GM21390 (cell line): Measurements from ENCODE around the gene C12orf75.
A peak's percentile ranks its signal among the peaks of the same experiment; 100 is the strongest.
"Not testable (repeated sequence)": the region's sequence is repeated elsewhere in the genome, so short reads cannot be mapped to it uniquely, and the experiment has no call there.

Experiments used
- ATAC-seq: cut with Tn5 transposase; IDR thresholded peaks from one replicate; pipeline ENCODE4 v1.9.1; 2021; ENCODE audit not compliant: unreplicated experiment

Gene C12orf75

GRCh38 chr12:105334582-105334981 lies 4.1 kb downstream of the C12orf75 start:
- no peak for ATAC-seq

- no peak for ATAC-seq
Observed at GRCh38 chr12:105335856-105336255, 5.4 kb downstream of the C12orf75 start.

DNA sequence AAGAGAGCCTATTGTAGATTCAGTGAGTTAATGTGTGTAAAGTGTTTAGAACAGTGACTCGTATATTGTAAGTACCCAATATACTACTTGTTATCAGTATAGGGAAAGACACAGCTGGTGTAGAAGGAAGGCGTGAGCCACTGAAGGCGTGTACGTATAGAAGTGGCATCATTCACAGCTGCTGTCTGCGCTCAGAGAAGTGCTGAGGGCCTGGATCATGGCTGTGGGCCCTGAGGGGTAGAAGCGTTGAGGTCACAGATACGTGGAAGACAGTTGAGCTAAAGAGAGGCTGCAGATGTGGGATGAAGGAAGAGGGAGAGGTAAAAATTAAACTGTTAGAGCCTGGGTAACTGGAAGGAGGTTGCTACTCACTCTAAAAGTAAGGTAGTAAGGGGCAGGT lies 5.9 kb downstream of the C12orf75 start:
- ATAC-seq, result no peak

DNA sequence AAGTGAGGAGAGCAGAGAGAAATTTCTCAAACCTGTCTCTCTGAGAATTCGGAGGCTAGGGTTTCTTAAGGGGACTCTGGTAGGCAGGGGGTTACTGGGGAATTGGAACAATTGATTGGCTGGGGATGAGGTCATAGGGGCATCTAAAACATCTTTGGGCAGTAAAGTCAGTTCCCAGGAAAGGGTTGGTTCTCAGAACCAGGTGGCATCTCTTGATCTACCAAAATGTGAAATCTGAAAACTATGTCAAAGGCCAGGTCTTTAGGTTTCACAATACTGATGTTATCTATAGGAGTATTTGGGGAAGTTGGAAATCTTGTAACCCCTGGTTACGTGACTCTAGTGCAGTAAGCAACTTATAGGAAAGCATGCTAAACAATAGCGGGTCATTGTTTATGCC lies 6.9 kb downstream of the C12orf75 start:
- ATAC-seq, result no peak

GRCh38 chr12:105338966-105339365 lies 8.5 kb downstream of the C12orf75 start:
- ATAC-seq, result no peak

GRCh38 chr12:105341010-105341409 lies 10.5 kb downstream of the C12orf75 start:
- no peak for ATAC-seq

DNA sequence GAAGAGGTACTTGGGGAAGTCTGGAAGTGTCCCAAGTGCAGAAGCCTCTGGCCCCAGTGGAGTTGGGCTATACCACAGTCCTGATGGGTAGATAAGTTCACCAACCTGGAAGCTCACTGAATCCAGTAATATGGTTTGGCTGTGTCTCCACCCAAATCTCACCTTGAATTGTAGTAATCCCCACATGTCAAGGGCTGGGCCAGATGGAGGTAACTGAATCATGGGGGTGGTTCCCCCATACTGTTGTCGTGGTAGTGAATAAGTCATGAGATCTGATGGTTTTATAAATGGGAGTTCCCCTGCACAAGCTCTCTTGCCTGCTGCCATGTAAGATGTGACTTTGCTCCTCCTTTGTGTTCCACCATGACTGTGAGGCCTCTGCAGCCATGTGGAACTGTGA lies 11.1 kb downstream of the C12orf75 start:
- ATAC-seq, result not testable (repeated sequence)

GRCh38 chr12:105342464-105342863 lies 12.0 kb downstream of the C12orf75 start:
- no peak for ATAC-seq

- ATAC-seq, result no peak
Observed at GRCh38 chr12:105343836-105344235, 13.3 kb downstream of the C12orf75 start.

GRCh38 chr12:105347499-105347898 lies 17.0 kb downstream of the C12orf75 start:
- ATAC-seq, result no peak

- no peak for ATAC-seq
Observed at GRCh38 chr12:105348142-105348541, 17.7 kb downstream of the C12orf75 start.

DNA sequence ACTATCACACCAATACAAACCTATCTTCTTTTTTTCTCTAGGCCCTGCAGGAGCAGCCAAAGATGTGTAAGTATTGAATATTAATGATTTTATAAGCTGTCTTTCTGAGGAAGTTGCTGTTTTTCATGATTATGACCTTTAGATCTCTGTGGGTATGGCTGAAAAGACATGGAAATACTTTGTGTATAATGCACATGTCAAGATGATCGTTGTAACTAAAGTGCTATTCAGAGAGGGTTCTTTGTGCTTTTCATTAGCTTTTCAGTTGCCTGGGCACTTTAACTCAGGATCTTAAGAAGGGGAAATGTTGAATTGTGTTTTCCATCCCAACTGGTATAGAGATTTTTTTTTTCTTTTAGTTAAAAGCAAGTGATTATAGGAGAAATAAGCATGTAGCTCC lies 18.1 kb downstream of the C12orf75 start:
- ATAC-seq, result no peak

- ATAC-seq, result no peak
Observed at GRCh38 chr12:105349138-105349537, 18.6 kb downstream of the C12orf75 start.

DNA sequence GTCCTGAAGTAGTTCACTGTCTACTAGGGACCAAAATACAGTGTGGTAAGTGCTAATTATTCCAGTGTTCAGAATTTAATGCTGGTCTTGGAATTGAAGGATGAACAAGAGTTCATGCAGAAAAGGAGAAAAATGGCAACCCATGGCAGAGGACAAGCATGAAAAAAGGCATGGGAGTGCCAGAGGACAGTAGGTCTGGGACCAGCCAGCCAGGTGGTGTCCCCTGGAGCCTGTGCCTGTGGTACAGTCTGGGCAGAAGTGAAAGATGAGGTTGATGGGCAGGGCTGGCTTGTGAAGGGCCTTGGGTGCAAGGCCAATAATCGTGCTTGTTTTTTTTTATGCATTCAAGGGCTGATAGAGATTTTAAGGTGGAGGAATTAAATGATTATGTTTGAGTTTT lies 21.0 kb downstream of the C12orf75 start:
- peak; percentile 48 for ATAC-seq

DNA sequence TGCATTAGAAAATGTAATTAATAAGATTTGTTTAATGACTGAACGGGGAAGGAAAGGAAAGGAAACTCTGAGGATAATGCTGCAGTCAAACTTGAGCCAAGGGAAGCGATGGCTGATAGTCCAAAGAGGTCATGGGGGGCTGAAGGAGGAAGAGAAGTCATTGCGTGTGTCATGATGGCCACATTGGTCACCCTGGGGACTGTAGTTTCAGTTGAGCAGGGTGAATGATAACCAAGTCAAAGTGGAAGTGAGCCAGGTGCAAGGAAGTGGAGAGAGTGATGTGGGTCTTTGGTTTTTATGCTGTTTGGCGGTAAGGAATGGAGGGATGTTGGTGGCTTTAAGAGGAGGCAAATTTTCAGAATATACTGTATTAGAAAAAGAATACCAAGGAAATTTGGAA lies 21.6 kb downstream of the C12orf75 start:
- ATAC-seq, result peak; percentile 81

- no peak for ATAC-seq
Observed at GRCh38 chr12:105352940-105353635, 22.6 kb downstream of the C12orf75 start.

GRCh38 chr12:105355752-105356151 lies 25.3 kb downstream of the C12orf75 start:
- no peak for ATAC-seq

GRCh38 chr12:105357162-105357691 lies 26.7 kb downstream of the C12orf75 start:
- ATAC-seq, result peak; percentile 77

DNA sequence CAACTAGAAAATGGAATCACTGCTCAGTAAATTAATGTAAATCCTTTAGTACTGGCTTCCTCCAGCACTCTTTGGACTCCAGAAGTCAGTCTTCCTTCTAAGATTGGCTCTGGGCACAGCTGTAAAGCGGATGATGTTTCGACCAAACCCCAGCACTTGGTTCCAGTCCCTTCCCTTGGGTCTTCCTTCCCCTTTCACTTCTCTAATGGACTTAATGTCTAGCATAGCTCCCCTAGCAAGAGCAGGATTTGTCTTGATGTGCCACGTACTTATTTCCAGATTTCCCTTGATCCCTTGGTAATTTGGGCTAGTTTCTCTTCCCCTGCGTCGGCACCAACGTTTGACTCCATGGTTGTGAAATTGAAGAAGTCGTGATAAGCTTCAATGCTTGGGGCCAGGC lies 28.3 kb downstream of the C12orf75 start:
- ATAC-seq, result peak; percentile 50

- no peak for ATAC-seq
Observed at GRCh38 chr12:105359856-105360255, 29.4 kb downstream of the C12orf75 start.

GRCh38 chr12:105363890-105364289 lies 33.4 kb downstream of the C12orf75 start:
- ATAC-seq, result no peak

DNA sequence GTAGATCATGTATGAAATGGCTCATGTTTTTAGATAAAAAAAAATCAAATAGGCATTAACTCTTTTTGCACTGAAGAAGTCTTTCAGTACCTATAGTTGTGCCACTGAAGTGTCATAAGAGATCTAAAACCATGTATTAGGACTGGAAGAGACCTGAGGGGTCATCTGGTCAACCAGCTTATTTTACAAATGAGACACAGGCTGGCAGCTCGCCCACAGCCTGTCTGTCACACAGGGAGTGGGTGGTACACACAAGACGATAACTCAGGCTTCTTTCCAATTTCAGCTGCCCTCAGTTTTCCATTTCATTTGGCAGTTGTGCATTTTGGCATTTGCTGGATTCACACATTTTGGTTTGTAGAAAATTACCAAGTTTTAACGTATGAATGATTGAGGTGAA lies 34.7 kb downstream of the C12orf75 start:
- ATAC-seq, result no peak

GRCh38 chr12:105368047-105368646 lies 37.7 kb downstream of the C12orf75 start:
- ATAC-seq, result no peak
